Lung microvascular endothelial cell (primary cell): ENCODE data around the gene F8A1. TPM values are rescaled to one million over a fixed set of nuclear protein-coding genes. Genes with fewer than 3 reads are reported as not detected.

Source experiments
- total RNA-seq: library from RNA; depleted of rRNA; stranded (reverse); fragments of >200 nt; gene quantifications from 2 replicates; pipeline ENCODE4 v1.2.1, GENCODE V29; 2014

The F8A1 gene
- total RNA-seq, 1 donor from 2014 or later = 3.4 TPM

Other genes starting within 250 kb of the F8A1 start
- gene CTAG2, start 232.8 kb upstream of the F8A1 start, total RNA-seq = not detected in 2 replicates
- 6.5 and 7.9 TPM in 2 replicates for gene GAB3, start 135.3 kb upstream of the F8A1 start, total RNA-seq
- 31.8 and 34.5 TPM in 2 replicates for gene DKC1, start 123.5 kb upstream of the F8A1 start, total RNA-seq
- 21.4 and 24.8 TPM in 2 replicates for gene MPP1, start 80.9 kb upstream of the F8A1 start, total RNA-seq
- not detected in 2 replicates for gene SMIM9, start 51.7 kb upstream of the F8A1 start, total RNA-seq
- gene F8, start 136.4 kb downstream of the F8A1 start, total RNA-seq = 3.7 and 20.8 TPM in 2 replicates
- 27.5 and 57.7 TPM in 2 replicates for gene FUNDC2, start 140.5 kb downstream of the F8A1 start, total RNA-seq
- 6.3 and 13.3 TPM in 2 replicates for gene CMC4, start 184.8 kb downstream of the F8A1 start, total RNA-seq
- 16.6 and 17.5 TPM in 2 replicates for gene MTCP1, start 184.8 kb downstream of the F8A1 start, total RNA-seq
- 8.5 and 9.4 TPM in 2 replicates for gene BRCC3, start 185.2 kb downstream of the F8A1 start, total RNA-seq